Esophagus muscularis mucosa (tissue), 4 donors: Measurements from ENCODE around the gene SIDT1. TPM values are rescaled to one million over a fixed set of nuclear protein-coding genes. Genes with fewer than 3 reads are reported as not detected.

ENCODE experiments used
- DNase-seq: peaks from one replicate; pipeline ENCODE4 v3.0.0-alpha.2; 2017; ENCODE audit errors: extremely low spot score
- H3K27ac ChIP-seq, 4 donors: fragments of 200-600 bp; sonication (generic); replicated peaks in 1 of 4; 1 replicate in 3 of 4; 2 replicates in 1 of 4; pipeline ENCODE4 v1.5.1; 2016 to 2019; ENCODE audit warnings: mild to moderate bottlenecking in 1 of 4
- H3K27me3 ChIP-seq, 4 donors: fragments of 200-600 bp; sonication (generic); one replicate each; pipeline versions ENCODE4 v1.5.1 to v1.6.0; 2016 to 2019
- H3K36me3 ChIP-seq, 4 donors: fragments of 200-600 bp; sonication (generic); one replicate each; pipeline ENCODE4 v1.5.1; 2016 to 2019
- H3K4me1 ChIP-seq, 4 donors: fragments of 200-600 bp; sonication (generic); one replicate each; pipeline ENCODE4 v1.5.1; 2016 to 2019
- H3K4me3 ChIP-seq, 4 donors: fragments of 200-600 bp; sonication (generic); 1 replicate in 2 of 4; 2 replicates in 2 of 4; pipeline ENCODE4 v1.5.1; 2016 to 2019; ENCODE audit warnings: mild to moderate bottlenecking in 4 of 4, moderate library complexity in 1 of 4
- H3K9me3 ChIP-seq, 4 donors: fragments of 200-600 bp; sonication (generic); 1 replicate in 3 of 4; 2 replicates in 1 of 4; pipeline ENCODE4 v1.5.1; 2016 to 2019
- EP300 ChIP-seq: sonication (generic); formaldehyde crosslinking; IDR thresholded peaks from one replicate; pipeline ENCODE4 v1.6.1; 2017; ENCODE audit warnings: antibody characterized with exemption
- POLR2A ChIP-seq: fragments of 450-650 bp; IDR thresholded peaks from one replicate; pipeline ENCODE4 v1.6.1; 2017; ENCODE audit warnings: antibody characterized with exemption, moderate library complexity, mild to moderate bottlenecking, low read depth
- POLR2AphosphoS5 ChIP-seq, 2 donors: sonication (generic); formaldehyde crosslinking; IDR thresholded peaks; one replicate each; pipeline ENCODE4 v1.6.1; 2017; ENCODE audit warnings: antibody characterized with exemption in 2 of 2
- WGBS: methylation state at CpG from one replicate; pipeline ENCODE4 v1.1.5; 2018; 5-methylcytosine and 5-hydroxymethylcytosine counted together
- intact Hi-C: fragments of 100-400 bp; cut with DNase I; formaldehyde crosslinking; loops from one replicate; pipeline ENCODE4 v1.15.1; 2023
- total RNA-seq, 4 donors: library from RNA; depleted of rRNA; stranded (reverse); fragments of >200 nt; gene quantifications; one replicate each; pipeline versions ENCODE4 v1.1.0 to v1.2.1, GENCODE V29; 2016
- TF ChIP-seq, protein P1 (sequence below), 3 experiments: fragments of 200-600 bp in 2 of 3; fragments of 450-650 bp in 1 of 3; sonication (generic) in 2 of 3; IDR thresholded peaks; one replicate each; pipeline ENCODE4 v1.5.1; 2017 to 2019; ENCODE audit warnings: antibody characterized with exemption in 3 of 3, mild to moderate bottlenecking in 2 of 3, moderate library complexity in 1 of 3

Gene SIDT1
- total RNA-seq, 4 donors from 2014 or later: 1.2 to 3.8 (median 1.9) TPM

DNA sequence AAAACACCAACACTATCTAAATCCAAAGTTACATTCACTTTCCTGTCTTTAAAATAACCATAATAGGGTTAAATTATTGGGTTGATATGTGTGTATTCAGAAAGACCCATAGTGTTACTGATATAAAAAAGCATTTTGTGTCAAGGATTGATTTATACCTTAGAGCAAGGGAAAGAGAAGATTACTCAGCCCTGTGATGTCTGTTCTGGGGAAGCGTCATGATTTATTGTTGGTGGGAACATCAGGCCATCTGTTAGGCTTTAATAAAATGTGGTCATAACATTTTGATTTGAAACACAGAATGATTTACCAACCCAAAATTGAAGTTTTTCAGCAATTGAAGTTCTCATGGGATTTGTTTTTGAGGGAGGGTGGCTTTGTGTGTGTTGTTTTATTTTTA is 33.2 kb downstream of the SIDT1 start:
- Histone ChIP-seq H3K27me3 (no peaks in the 10 kb centered on the region), H3K36me3 (no peaks in the 10 kb centered on the region), H3K9me3 (no peaks in the 10 kb centered on the region), H3K27ac (no peak overlapping the region), H3K4me3 (no peak overlapping the region), H3K4me1 (no peaks in the 10 kb centered on the region)
- 44% methylated on average over 1 of the region's 1 CpG for WGBS
- intact Hi-C loops: no loop called here
- TF ChIP-seq, protein P1, sequence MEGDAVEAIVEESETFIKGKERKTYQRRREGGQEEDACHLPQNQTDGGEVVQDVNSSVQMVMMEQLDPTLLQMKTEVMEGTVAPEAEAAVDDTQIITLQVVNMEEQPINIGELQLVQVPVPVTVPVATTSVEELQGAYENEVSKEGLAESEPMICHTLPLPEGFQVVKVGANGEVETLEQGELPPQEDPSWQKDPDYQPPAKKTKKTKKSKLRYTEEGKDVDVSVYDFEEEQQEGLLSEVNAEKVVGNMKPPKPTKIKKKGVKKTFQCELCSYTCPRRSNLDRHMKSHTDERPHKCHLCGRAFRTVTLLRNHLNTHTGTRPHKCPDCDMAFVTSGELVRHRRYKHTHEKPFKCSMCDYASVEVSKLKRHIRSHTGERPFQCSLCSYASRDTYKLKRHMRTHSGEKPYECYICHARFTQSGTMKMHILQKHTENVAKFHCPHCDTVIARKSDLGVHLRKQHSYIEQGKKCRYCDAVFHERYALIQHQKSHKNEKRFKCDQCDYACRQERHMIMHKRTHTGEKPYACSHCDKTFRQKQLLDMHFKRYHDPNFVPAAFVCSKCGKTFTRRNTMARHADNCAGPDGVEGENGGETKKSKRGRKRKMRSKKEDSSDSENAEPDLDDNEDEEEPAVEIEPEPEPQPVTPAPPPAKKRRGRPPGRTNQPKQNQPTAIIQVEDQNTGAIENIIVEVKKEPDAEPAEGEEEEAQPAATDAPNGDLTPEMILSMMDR (IDR thresholded peaks at IDR 0.05): no peak
- TF ChIP-seq POLR2A: no peak
- TF ChIP-seq EP300: no peak
- TF ChIP-seq POLR2AphosphoS5 (IDR thresholded peaks at IDR 0.05): no peak
- DNase-seq: no peak

DNA sequence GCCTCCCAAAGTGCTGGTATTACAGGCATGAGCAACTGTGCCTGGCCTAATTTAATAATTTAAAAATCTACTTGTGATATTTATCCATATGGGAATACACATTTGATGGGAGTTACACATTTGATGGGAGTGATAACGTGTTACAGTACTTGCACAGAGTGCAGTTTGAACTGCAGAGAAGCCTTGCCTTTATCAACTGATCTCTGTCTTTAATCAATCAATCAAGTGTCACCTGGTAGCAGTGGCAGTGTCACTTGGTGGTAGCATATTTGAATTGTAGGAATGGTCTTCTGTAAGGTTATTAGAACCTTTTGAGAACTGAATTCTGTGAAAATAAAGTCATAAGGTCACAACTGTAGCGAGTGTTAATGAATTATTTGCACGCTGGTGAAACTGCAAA is 37.8 kb downstream of the SIDT1 start:
- Histone ChIP-seq H3K9me3 (no peaks in the 10 kb centered on the region), H3K4me3 (no peak overlapping the region), H3K36me3 (no peaks in the 10 kb centered on the region), H3K27ac (no peak overlapping the region), H3K27me3 (peaks cover 0 to 5% (median 0%) of the 10 kb centered on the region in 4 donors), H3K4me1 (no peaks in the 10 kb centered on the region)
- no peak for DNase-seq
- intact Hi-C loops: no loop called here
- 89% methylated on average over 3 of the region's 3 CpGs for whole genome bisulfite sequencing
- TF ChIP-seq EP300 (no peak), POLR2A (no peak), POLR2AphosphoS5 (IDR thresholded peaks at IDR 0.05) (no peak)
- TF ChIP-seq, protein P1 (IDR thresholded peaks at IDR 0.05): no peak

DNA sequence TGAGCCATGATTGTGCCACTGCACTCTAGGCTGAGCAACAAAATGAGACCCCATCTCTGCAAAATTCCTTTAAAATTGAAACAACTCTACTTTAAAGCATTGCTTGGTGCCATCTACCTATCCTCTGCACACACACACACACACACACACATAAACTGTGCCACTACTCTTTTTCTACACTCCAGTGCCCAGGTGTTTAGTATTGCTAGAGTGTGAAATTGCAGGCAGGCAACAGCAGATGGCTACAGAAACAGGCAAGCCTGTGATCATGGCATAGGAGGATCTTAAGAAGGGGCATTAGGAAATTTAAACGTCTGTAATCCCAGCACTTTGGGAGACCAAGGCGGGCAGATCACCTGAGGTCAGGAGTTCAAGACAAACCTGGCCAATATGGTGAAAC is 39.0 kb downstream of the SIDT1 start:
- TF ChIP-seq, protein P1 (IDR thresholded peaks at IDR 0.05): no peak
- TF ChIP-seq EP300 (no peak), POLR2A (no peak), POLR2AphosphoS5 (IDR thresholded peaks at IDR 0.05) (no peak)
- peaks cover 0 to 5% (median 0%) of the 10 kb centered on the region in 4 donors for H3K27me3 ChIP-seq
- H3K4me1 ChIP-seq: no peaks in the 10 kb centered on the region
- intact Hi-C loops: no loop called here
- H3K27ac ChIP-seq: no peak overlapping the region
- H3K36me3 ChIP-seq: no peaks in the 10 kb centered on the region
- 73% methylated on average over 2 of the region's 2 CpGs for WGBS
- no peak for DNase-seq
- H3K4me3 ChIP-seq: no peak overlapping the region
- H3K9me3 ChIP-seq: no peaks in the 10 kb centered on the region

DNA sequence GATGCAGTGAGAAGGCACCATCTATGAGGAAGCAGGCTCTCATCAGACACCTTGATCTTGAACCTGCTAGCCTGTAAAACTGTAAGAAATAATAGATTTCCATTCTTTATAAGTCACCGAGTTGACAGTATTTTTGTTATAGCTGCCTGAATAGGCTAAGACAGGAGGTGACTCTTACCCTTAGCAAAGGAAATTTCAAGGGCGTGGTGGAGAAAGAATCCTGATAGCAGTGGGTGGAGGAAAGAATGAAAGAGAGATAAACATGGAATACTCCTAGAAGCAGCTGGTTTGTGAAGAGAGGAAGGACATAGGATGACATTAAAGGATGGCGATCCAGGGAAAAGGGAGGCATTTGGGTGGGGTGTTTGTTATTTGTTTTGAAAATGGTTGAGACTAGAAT is 41.4 kb downstream of the SIDT1 start:
- intact Hi-C loops: no loop called here
- Histone ChIP-seq H3K27me3 (peaks cover 0 to 5% (median 0%) of the 10 kb centered on the region in 4 donors), H3K36me3 (no peaks in the 10 kb centered on the region), H3K27ac (no peak overlapping the region), H3K4me1 (no peaks in the 10 kb centered on the region), H3K4me3 (no peak overlapping the region), H3K9me3 (no peaks in the 10 kb centered on the region)
- 83% methylated on average over 3 of the region's 3 CpGs for WGBS
- DNase-seq: no peak
- TF ChIP-seq POLR2AphosphoS5 (IDR thresholded peaks at IDR 0.05): no peak
- no peak for TF ChIP-seq POLR2A
- TF ChIP-seq, protein P1 (IDR thresholded peaks at IDR 0.05): no peak
- TF ChIP-seq EP300: no peak

DNA sequence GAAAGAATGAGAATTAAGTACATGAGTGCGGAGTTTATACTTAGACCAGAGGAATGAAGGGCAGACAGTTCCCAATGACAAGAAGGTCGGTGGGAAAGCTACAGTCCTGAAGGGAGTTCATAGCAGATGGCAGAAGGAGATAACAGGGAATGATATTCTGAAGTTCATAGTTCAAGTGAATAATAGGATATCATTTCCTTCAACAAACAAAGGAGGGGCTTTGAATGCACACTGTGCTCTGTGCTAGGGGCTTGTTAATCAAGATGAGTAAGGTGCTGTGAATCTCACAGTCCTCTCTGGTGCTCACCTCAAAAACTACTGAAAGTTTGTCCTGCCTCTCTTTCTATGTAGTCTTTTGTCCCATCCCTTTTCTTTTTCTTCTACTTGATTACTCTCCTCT is 41.9 kb downstream of the SIDT1 start:
- TF ChIP-seq EP300: no peak
- TF ChIP-seq POLR2A: no peak
- TF ChIP-seq POLR2AphosphoS5 (IDR thresholded peaks at IDR 0.05): no peak
- TF ChIP-seq, protein P1 (IDR thresholded peaks at IDR 0.05): no peak
- H3K9me3 ChIP-seq: no peaks in the 10 kb centered on the region
- H3K4me3 ChIP-seq: no peak overlapping the region
- H3K4me1 ChIP-seq: no peaks in the 10 kb centered on the region
- intact Hi-C loops: no loop called here
- DNase-seq: peak; percentile 47
- WGBS: 50% methylated on average over 2 of the region's 2 CpGs
- no peaks in the 10 kb centered on the region for H3K36me3 ChIP-seq
- H3K27me3 ChIP-seq: peaks cover 0 to 5% (median 0%) of the 10 kb centered on the region in 4 donors
- no peak overlapping the region for H3K27ac ChIP-seq
